ENCODE measurements around the gene PROX1.

The PROX1 gene

GRCh38 chr1:214026985-214027384, 39.2 kb downstream of the PROX1 start:
- Histone ChIP-seq H3K4me1 (no peaks in the 10 kb centered on the region), H3K36me3 (no peaks in the 10 kb centered on the region), H3K27ac (no peak overlapping the region), H3K4me3 (no peak overlapping the region), H3K27me3 (no peaks in the 10 kb centered on the region), H3K9me3 (no peaks in the 10 kb centered on the region)
- intact Hi-C loops (cut with DNase I; ENCODE audit: low total_unique reads): no loop called here
- TF ChIP-seq CTCF (IDR thresholded peaks at IDR 0.05): no peak
- DNase-seq: no peak

GRCh38 chr1:214027498-214027897, 39.7 kb downstream of the PROX1 start:
- no peak for TF ChIP-seq CTCF (IDR thresholded peaks at IDR 0.05)
- no peak for DNase-seq
- intact Hi-C loops (cut with DNase I; ENCODE audit: low total_unique reads): no loop called here
- Histone ChIP-seq H3K27ac (no peak overlapping the region), H3K4me1 (no peaks in the 10 kb centered on the region), H3K9me3 (no peaks in the 10 kb centered on the region), H3K4me3 (no peak overlapping the region), H3K36me3 (no peaks in the 10 kb centered on the region), H3K27me3 (no peaks in the 10 kb centered on the region)

- H3K27ac ChIP-seq: no peak overlapping the region
- H3K9me3 ChIP-seq: no peaks in the 10 kb centered on the region
- no peaks in the 10 kb centered on the region for H3K4me1 ChIP-seq
- H3K4me3 ChIP-seq: no peak overlapping the region
- H3K27me3 ChIP-seq: no peaks in the 10 kb centered on the region
- no peak for DNase-seq
- intact Hi-C loops (cut with DNase I; ENCODE audit: low total_unique reads): no loop called here
- no peaks in the 10 kb centered on the region for H3K36me3 ChIP-seq
- no peak for TF ChIP-seq CTCF (IDR thresholded peaks at IDR 0.05)
These were observed 40.3 kb downstream of the PROX1 start for GRCh38 chr1:214028095-214028494.

- Histone ChIP-seq H3K27ac (no peak overlapping the region), H3K36me3 (no peaks in the 10 kb centered on the region), H3K27me3 (no peaks in the 10 kb centered on the region), H3K4me3 (no peak overlapping the region), H3K9me3 (no peaks in the 10 kb centered on the region), H3K4me1 (no peaks in the 10 kb centered on the region)
- no peak for TF ChIP-seq CTCF (IDR thresholded peaks at IDR 0.05)
- intact Hi-C loops (cut with DNase I; ENCODE audit: low total_unique reads): no loop called here
- no peak for DNase-seq
These were observed 41.1 kb downstream of the PROX1 start for GRCh38 chr1:214028649-214029406.

- intact Hi-C loops (cut with DNase I; ENCODE audit: low total_unique reads): no loop called here
- H3K9me3 ChIP-seq: no peaks in the 10 kb centered on the region
- H3K27me3 ChIP-seq: no peaks in the 10 kb centered on the region
- no peak overlapping the region for H3K4me3 ChIP-seq
- no peak overlapping the region for H3K27ac ChIP-seq
- DNase-seq: no peak
- H3K36me3 ChIP-seq: no peaks in the 10 kb centered on the region
- H3K4me1 ChIP-seq: no peaks in the 10 kb centered on the region
- no peak for TF ChIP-seq CTCF (IDR thresholded peaks at IDR 0.05)
These were observed 42.0 kb downstream of the PROX1 start for GRCh38 chr1:214029796-214030195.

GRCh38 chr1:214031267-214031650, 43.5 kb downstream of the PROX1 start:
- H3K9me3 ChIP-seq: no peaks in the 10 kb centered on the region
- no peaks in the 10 kb centered on the region for H3K36me3 ChIP-seq
- no peak for DNase-seq
- no peaks in the 10 kb centered on the region for H3K27me3 ChIP-seq
- intact Hi-C loops (cut with DNase I; ENCODE audit: low total_unique reads): no loop called here
- no peak overlapping the region for H3K27ac ChIP-seq
- H3K4me1 ChIP-seq: no peaks in the 10 kb centered on the region
- H3K4me3 ChIP-seq: no peak overlapping the region
- TF ChIP-seq CTCF (IDR thresholded peaks at IDR 0.05): no peak
